ENCODE measurements around the gene HACD3. TPM values are rescaled to one million over a fixed set of nuclear protein-coding genes. Genes with fewer than 3 reads are reported as not detected.

HACD3 gene
- polyA plus RNA-seq, 1 donor (not counting 4 experiments of a cell fraction or from before 2014, with no cell fraction given): 78.8 TPM

GRCh38 chr15:65535192-65535591, 4.9 kb downstream of the HACD3 start:
- Histone ChIP-seq H3K9me3 (ENCODE audit: control insufficient read depth, low read depth, low read length) (no peaks in the 10 kb centered on the region), H3K9ac (ENCODE audit: control insufficient read depth, extremely low read depth, insufficient read depth, low read length) (no peak overlapping the region), H3K9me1 (ENCODE audit: control insufficient read depth, extremely low read depth, insufficient read depth, low read length) (peaks cover 2% of the 10 kb centered on the region), H3K4me3 (ENCODE audit: control insufficient read depth in 2 of 3, extremely low read depth in 1 of 3, insufficient read depth in 2 of 3, low read depth in 1 of 3, low read length in 3 of 3) (no peak overlapping the region), H3K4me1 (ENCODE audit: control insufficient read depth, extremely low read depth, insufficient read depth, low read length) (peaks cover 36% of the 10 kb centered on the region), H3K27ac (ENCODE audit: control insufficient read depth, insufficient read depth, low read length) (no peak overlapping the region), H3K36me3 (ENCODE audit: control insufficient read depth in 2 of 2, extremely low read depth in 1 of 2, insufficient read depth in 2 of 2, low read length in 2 of 2) (no peaks in the 10 kb centered on the region), H3K27me3 (ENCODE audit: control insufficient read depth, extremely low read depth, insufficient read depth, low read length) (no peaks in the 10 kb centered on the region), H4K20me1 (ENCODE audit: control insufficient read depth, extremely low read depth, insufficient read depth, low read length) (peaks cover 4% of the 10 kb centered on the region), H3K79me2 (ENCODE audit: control insufficient read depth, insufficient read depth, low read length) (peaks cover 89% of the 10 kb centered on the region), H2AFZ (ENCODE audit: control insufficient read depth, low read length) (no peak overlapping the region), H3K4me2 (ENCODE audit: control insufficient read depth, extremely low read depth, insufficient read depth, low read depth, low read length) (no peak overlapping the region)
- DNase-seq (ENCODE audit: low read depth, low spot score): no peak
- no peak for TF ChIP-seq CTCF (optimal IDR thresholded peaks at IDR 0.05 in 1 of 3, IDR thresholded peaks at IDR 0.05 in 1 of 3, conservative IDR thresholded peaks at IDR 0.05 in 1 of 3; ENCODE audit: extremely low read depth in 1 of 3, insufficient read depth in 2 of 3, low read length in 3 of 3)
- TF ChIP-seq EZH2 (IDR thresholded peaks at IDR 0.05; ENCODE audit: low read length): no peak
- dilution Hi-C loops (cut with MboI; ENCODE audit: extremely low pct_ligation_motif_present, low sequenced_read_pairs): no loop called here
- FAIRE-seq: no peak

GRCh38 chr15:65540314-65540713, 10.1 kb downstream of the HACD3 start:
- dilution Hi-C loops (cut with MboI; ENCODE audit: extremely low pct_ligation_motif_present, low sequenced_read_pairs): no loop called here
- H3K79me2 ChIP-seq (ENCODE audit: control insufficient read depth, insufficient read depth, low read length): peaks cover 85% of the 10 kb centered on the region
- no peak overlapping the region for H3K4me2 ChIP-seq (ENCODE audit: control insufficient read depth, extremely low read depth, insufficient read depth, low read depth, low read length)
- peaks cover 5% of the 10 kb centered on the region for H3K4me1 ChIP-seq (ENCODE audit: control insufficient read depth, extremely low read depth, insufficient read depth, low read length)
- no peak overlapping the region for H3K27ac ChIP-seq (ENCODE audit: control insufficient read depth, insufficient read depth, low read length)
- TF ChIP-seq EZH2 (IDR thresholded peaks at IDR 0.05; ENCODE audit: low read length) (no peak), CTCF (optimal IDR thresholded peaks at IDR 0.05 in 1 of 3, IDR thresholded peaks at IDR 0.05 in 1 of 3, conservative IDR thresholded peaks at IDR 0.05 in 1 of 3; ENCODE audit: extremely low read depth in 1 of 3, insufficient read depth in 2 of 3, low read length in 3 of 3) (no peak)
- no peaks in the 10 kb centered on the region for H3K27me3 ChIP-seq (ENCODE audit: control insufficient read depth, extremely low read depth, insufficient read depth, low read length)
- H4K20me1 ChIP-seq (ENCODE audit: control insufficient read depth, extremely low read depth, insufficient read depth, low read length): no peaks in the 10 kb centered on the region
- no peak overlapping the region for H3K4me3 ChIP-seq (ENCODE audit: control insufficient read depth in 2 of 3, extremely low read depth in 1 of 3, insufficient read depth in 2 of 3, low read depth in 1 of 3, low read length in 3 of 3)
- FAIRE-seq (no peak), DNase-seq (ENCODE audit: low read depth, low spot score) (no peak)
- no peaks in the 10 kb centered on the region for H3K9me1 ChIP-seq (ENCODE audit: control insufficient read depth, extremely low read depth, insufficient read depth, low read length)
- no peak overlapping the region for H3K9ac ChIP-seq (ENCODE audit: control insufficient read depth, extremely low read depth, insufficient read depth, low read length)
- no peak overlapping the region for H2AFZ ChIP-seq (ENCODE audit: control insufficient read depth, low read length)
- no peaks in the 10 kb centered on the region for H3K36me3 ChIP-seq (ENCODE audit: control insufficient read depth in 2 of 2, extremely low read depth in 1 of 2, insufficient read depth in 2 of 2, low read length in 2 of 2)
- H3K9me3 ChIP-seq (ENCODE audit: control insufficient read depth, low read depth, low read length): no peaks in the 10 kb centered on the region

Data from keratinocyte (primary cell).